Islet of Langerhans (tissue), 1 donor: ENCODE results near the gene ZNF516.

Experiments used
- FAIRE-seq: peaks from one replicate; lab custom pipeline; 2011; peaks lifted over from hg19 to GRCh38; lab: Jason Lieb, UNC

ZNF516 gene

GRCh38 chr18:76378526-76379215 is 116.4 kb downstream of the ZNF516 start:
- no peak for FAIRE-seq

GRCh38 chr18:76377359-76377756 is 117.7 kb downstream of the ZNF516 start:
- FAIRE-seq = no peak

- FAIRE-seq = no peak
Observed at GRCh38 chr18:76376668-76377358, 118.2 kb downstream of the ZNF516 start.

GRCh38 chr18:76376225-76376624 is 118.8 kb downstream of the ZNF516 start:
- peak; percentile 95 for FAIRE-seq

- no peak for FAIRE-seq
Observed at GRCh38 chr18:76374330-76375281, 120.4 kb downstream of the ZNF516 start.

- FAIRE-seq = peak; percentile 9
Observed at GRCh38 chr18:76373297-76373696, 121.7 kb downstream of the ZNF516 start.

- no peak for FAIRE-seq
Observed at GRCh38 chr18:76371301-76372203, 123.5 kb downstream of the ZNF516 start.

DNA sequence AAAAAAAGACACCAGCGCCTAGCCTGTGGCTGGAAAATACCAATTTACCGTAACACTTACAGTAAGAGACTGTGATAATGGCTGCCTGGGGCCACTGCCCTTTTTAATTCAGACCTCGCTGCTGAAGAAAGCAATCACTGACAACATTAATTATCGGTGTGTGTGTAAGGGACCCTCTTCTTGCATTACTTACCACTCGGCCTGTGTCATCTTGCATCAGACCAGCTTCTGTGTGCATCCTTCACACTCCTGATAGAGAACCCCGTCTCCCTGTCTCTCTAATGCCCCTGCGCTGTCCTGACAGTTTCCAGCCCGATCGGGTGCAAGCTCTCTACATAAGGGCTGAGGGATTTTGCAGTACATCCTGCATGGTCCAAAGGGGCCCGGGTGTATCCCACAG is 124.4 kb downstream of the ZNF516 start:
- no peak for FAIRE-seq

DNA sequence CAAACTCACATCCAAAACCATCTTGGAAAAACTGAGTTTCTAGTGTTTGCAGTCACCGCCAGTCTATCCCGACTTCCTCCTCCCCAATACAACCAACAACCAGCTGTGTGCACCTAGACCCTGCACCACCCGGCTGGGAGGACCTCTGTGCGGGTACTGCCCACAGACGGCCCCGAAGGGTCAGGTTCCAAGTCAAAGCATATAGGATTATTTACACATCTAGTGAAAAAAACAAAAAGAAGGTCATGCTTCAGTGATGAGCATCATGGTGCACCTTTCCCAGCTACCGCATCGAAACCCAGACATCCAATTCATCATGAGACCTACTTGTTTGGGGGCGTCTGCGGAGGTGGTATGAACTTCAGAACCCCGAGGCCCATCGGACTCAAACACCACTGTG is 124.8 kb downstream of the ZNF516 start:
- FAIRE-seq = no peak

- no peak for FAIRE-seq
Observed at GRCh38 chr18:76369791-76370190, 125.3 kb downstream of the ZNF516 start.

DNA sequence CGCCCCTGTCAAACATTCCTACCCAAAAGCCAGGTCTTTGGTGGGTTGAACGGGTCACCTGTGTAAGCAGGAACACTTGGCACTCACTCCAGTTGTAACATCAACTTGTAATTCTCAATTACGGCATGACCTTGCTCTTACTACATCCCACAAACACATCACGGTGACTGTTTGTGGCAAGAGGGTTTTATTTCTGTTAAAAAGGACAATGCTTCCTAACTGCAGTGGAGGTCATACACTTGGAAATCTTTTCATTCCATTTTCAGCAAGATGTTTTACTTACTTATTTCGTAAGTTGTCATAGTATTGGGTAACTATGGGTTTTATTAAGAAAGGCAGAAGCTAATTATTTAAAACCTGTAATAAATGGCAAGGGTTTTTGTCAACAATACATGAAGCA is 126.1 kb downstream of the ZNF516 start:
- peak; percentile 56 for FAIRE-seq

- FAIRE-seq = no peak
Observed at GRCh38 chr18:76368271-76368670, 126.8 kb downstream of the ZNF516 start.

DNA sequence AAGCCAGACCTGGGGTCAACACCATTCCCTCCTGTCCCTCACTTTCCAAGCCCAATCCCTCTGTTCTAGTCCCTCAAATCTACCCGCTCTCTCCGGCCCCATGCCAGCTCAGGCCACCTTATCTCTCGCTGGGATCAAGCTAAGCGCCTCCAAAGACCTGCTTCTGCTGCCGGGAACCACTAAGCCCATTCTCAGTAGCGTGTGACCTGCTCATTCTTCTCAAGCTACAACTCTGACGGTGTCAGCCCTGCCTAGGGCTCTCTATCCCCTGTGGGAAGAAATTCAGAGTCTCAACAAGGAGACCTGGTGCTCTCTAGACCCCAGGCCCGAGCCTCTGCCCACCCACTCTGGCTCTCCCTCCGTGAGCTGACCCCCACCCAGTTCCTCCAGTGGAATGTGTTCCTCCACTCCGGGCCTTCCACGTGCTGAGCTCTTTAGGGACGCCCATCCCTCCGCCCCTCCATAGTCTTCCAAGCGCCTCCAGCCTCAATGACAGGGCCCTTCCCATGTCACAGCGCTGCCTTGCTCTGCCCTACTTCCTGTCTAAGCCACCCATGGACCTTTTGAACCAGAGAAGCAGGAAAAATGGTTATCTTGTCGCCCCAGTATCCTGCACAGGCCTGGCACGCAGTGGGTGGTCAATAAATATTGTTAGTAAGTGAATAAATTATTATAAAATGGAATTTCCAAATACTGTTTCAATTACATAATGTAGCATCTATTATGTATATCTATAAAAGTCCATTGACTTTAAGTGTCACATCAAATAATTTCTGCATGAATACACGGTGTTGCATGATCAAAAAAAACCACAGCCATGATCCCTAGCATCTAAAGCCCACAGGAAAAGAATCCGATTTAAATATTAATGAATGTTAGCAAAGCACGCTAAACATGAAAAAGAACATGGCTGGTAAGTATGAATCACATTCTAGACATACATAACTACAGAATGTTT is 127.6 kb downstream of the ZNF516 start:
- no peak for FAIRE-seq

DNA sequence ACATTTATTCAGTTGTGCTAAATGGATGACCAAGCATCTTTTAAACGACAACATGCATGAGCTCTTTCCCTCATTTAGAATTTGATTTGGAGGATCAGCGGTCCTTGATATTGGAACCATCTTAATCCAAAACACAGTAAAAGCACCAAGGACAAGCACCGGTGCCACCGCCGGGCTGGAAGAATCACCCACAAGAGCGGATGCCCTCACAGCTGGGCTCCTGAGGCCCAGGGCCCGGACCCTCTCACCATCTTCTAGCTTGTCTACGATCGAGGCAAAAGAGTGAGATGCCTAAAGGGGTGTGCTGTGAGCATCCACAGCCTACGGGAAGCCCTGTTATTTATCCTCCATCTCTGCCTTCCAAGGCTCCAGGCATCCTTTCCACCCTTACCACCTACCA is 129.5 kb downstream of the ZNF516 start:
- no peak for FAIRE-seq

- peak; percentile 85 for FAIRE-seq
Observed at GRCh38 chr18:76364282-76365259, 130.5 kb downstream of the ZNF516 start.

DNA sequence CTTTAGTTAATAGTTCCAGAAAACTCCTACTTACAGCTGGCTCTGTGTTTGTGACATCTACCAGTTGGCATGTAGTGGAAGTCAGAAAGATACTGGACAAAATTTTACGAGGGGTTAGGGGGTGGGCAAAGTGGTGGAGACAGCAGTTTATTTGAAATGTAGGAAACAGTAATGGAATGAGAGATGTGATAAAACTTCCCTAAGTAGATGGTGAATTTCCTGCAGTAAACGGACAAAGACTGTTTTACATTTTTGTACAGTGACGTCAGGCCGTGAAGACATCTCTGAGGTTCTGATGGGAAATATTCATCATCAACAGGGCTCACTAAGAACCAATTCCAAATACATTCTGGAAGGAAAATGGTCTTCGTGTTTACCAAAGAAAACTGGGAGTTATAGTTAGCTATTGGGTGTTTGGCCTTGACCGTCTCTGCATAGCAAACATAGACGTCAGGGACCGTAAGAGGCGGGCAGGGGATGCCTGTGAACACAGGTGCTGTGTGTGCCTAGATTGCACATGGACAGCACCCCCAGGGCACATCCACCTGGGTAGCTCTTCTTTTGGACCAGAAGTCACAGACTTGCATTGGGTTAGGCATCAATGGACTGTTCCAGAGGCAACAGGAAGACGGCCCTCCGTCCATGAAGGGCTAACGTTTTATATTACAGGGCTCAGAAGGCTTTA is 131.5 kb downstream of the ZNF516 start:
- FAIRE-seq = no peak

DNA sequence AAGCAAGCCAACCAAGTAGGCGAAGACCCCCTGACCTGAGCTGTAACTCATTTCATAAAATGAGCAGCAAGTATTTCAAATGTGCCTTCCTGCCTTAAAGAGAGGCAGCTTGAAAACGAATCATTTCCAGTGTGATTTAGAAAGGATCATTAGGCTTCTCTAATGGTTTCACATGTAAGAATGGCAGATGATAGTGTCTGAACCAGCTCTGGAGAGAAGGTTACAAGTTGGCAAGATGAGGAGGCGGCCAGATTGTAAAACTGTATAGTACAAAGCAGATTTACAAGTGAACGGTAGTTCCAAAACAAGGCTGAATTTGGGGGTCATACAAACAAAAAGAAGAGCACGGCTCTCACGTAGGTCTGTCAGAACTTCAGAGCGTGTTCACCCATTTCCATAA is 132.4 kb downstream of the ZNF516 start:
- FAIRE-seq = no peak

DNA sequence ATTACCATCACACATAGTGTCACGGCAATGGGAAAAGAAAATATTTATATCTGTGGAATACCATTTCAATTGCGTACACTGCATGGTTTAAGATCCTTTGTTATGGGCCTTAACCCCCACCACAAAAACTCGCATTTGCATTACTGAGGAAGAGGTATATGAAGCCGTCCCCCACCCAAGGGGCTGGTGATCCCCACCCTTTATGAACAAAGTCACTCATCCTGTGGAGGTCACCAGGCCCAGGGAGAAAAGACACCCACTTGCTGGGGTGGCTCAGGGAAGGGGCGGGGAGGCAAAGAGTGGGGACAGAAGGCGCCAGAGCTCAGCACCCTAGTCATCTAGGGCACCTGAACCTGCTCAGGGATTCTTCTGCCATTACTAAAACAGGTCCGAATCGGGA is 133.8 kb downstream of the ZNF516 start:
- no peak for FAIRE-seq

- FAIRE-seq = no peak
Observed at GRCh38 chr18:76359909-76360308, 135.1 kb downstream of the ZNF516 start.
